PC-9 (cell line): Measurements from ENCODE around the gene DYNC1H1. TPM values are rescaled to one million over a fixed set of nuclear protein-coding genes. Genes with fewer than 3 reads are reported as not detected.
A peak's percentile ranks its signal among the peaks of the same experiment; 100 is the strongest.

Experiments
- BruUV-seq: library from RNA; stranded (reverse); fragments of 400-500 nt; replicated peaks from 2 replicates; lab custom pipeline; 2021; lab: Mats Ljungman, UMichigan
- CTCF ChIA-PET: fragments of 300-600 bp; sonication (Branson Sonifier 250); formaldehyde crosslinking; loops from one replicate; lab custom pipeline; 2022; ENCODE audit warnings: antibody characterized with exemption; lab: Charles Lee
- POLR2A ChIA-PET: fragments of 300-600 bp; sonication (Branson Sonifier 250); formaldehyde crosslinking; loops from one replicate; lab custom pipeline; 2022; ENCODE audit warnings: antibody characterized with exemption; ENCODE audit not compliant: unreplicated experiment; lab: Charles Lee
- DNase-seq, 2 experiments: peaks; one replicate each; pipeline versions ENCODE4 v3.0.0 to v3.0.0-alpha.2; 2015 to 2022; ENCODE audit warnings: mixed read lengths in 1 of 2
- H2AFZ ChIP-seq: fragments of 200-600 bp; sonication (generic); 2 replicates; pipeline ENCODE4 v1.8.1; 2017; ENCODE audit warnings: antibody characterized with exemption
- H3F3A ChIP-seq: fragments of 200-600 bp; sonication (generic); 2 replicates; pipeline ENCODE4 v1.8.1; 2017; ENCODE audit warnings: antibody characterized with exemption, mild to moderate bottlenecking, low read depth; ENCODE audit not compliant: insufficient read depth
- H3K27ac ChIP-seq: fragments of 200-600 bp; sonication (generic); 2 replicates; pipeline ENCODE4 v1.6.1; 2016; ENCODE audit warnings: mixed run types
- H3K27me3 ChIP-seq: fragments of 200-600 bp; sonication (generic); 2 replicates; pipeline ENCODE4 v1.6.1; 2016; ENCODE audit warnings: low read depth, mixed run types; ENCODE audit not compliant: insufficient read depth
- H3K36me3 ChIP-seq: fragments of 200-600 bp; sonication (generic); 2 replicates; pipeline ENCODE4 v1.6.1; 2016; ENCODE audit warnings: low read depth, mixed run types
- H3K4me1 ChIP-seq: fragments of 200-600 bp; sonication (generic); replicated peaks from 2 replicates; pipeline ENCODE4 v1.6.1; 2016; ENCODE audit warnings: mixed run types; ENCODE audit not compliant: insufficient read depth
- H3K4me2 ChIP-seq: fragments of 200-600 bp; sonication (generic); 2 replicates; pipeline ENCODE4 v1.6.1; 2017; ENCODE audit warnings: mixed run types
- H3K4me3 ChIP-seq: fragments of 200-600 bp; sonication (generic); 2 replicates; pipeline ENCODE4 v1.6.1; 2016; ENCODE audit warnings: mixed run types
- H3K79me2 ChIP-seq: fragments of 200-600 bp; sonication (generic); 2 replicates; pipeline ENCODE4 v1.6.1; 2017; ENCODE audit warnings: low read depth, mixed run types
- H3K9me2 ChIP-seq: fragments of 200-600 bp; sonication (generic); 2 replicates; pipeline ENCODE4 v1.8.1; 2017; ENCODE audit warnings: mild to moderate bottlenecking; ENCODE audit not compliant: insufficient read depth
- H3K9me3 ChIP-seq: fragments of 200-600 bp; sonication (generic); 2 replicates; pipeline ENCODE4 v1.8.1; 2016; ENCODE audit warnings: low read depth; ENCODE audit not compliant: insufficient read depth
- H4K20me1 ChIP-seq: fragments of 200-600 bp; sonication (generic); 2 replicates; pipeline ENCODE4 v1.8.1; 2017; ENCODE audit not compliant: insufficient read depth
- EZH2 ChIP-seq: fragments of 200-600 bp; sonication (generic); IDR thresholded peaks from 2 replicates; pipeline ENCODE4 v1.8.0; 2017; ENCODE audit warnings: antibody characterized with exemption, low read depth
- intact Hi-C: fragments of 100-400 bp; cut with micrococcal nuclease; formaldehyde crosslinking; loops from one replicate; pipeline ENCODE4 v1.10.0; 2022; ENCODE audit not compliant: unreplicated experiment
- total RNA-seq: library from RNA; stranded (reverse); gene quantifications from 2 replicates; pipeline ENCODE4 v1.2.3, GENCODE V29; 2021
- TF ChIP-seq, protein P1 (sequence below): fragments of 200-600 bp; sonication (generic); conservative IDR thresholded peaks from 2 replicates; pipeline ENCODE4 v1.6.1; 2017; ENCODE audit warnings: mixed run types, antibody characterized with exemption, mild to moderate bottlenecking, moderate library complexity

The DYNC1H1 gene
- total RNA-seq, 1 experiment from 2014 or later, result 1,268 TPM

DNA sequence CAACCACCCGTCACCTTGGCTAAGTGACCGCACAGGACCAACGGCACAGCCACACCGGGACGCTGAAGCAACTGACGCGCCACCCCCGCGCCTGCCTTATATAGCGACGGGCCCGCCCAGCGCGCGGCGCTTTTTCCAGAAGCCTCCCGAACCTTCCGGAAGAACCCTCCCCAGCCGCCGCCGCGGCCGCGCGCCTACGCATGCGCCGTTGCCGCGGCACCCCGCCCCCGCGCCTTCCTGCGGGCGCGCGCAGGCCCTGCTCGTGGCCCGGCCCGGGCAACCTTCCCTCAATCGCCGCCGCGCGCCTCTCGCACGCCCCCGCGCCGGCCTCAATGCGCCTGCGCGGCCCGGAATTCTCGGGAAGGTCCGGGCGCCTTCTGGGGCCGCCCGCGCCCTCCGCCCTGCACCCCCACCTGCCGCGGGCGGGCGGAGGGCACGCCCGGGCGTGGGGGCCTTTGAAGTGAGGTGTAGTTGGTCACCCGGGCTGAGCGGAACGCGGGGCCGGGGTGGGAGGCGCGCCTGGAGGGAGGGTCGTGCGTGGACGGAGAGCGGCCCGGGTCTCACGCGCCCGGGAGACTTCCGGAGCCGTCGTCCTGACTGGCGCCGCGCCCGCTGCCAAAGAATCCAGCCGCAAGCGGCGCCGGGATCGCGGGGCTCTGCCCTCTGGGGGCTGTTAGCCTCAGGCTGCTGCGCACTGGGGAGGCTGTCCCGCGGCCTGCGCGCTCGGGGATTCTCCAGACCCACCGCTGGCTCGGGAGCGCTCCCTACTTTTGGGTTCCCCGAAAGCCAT lies 122.8 kb downstream of the DYNC1H1 start, which contains the start of gene HSP90AA1:
HSP90AA1 (minus strand) TSS at position 73 of the 790 bp plus-strand sequence. CDS start 666 bp downstream, outside the sequence.
- Histone ChIP-seq H3K27ac (peak within 1 kb of the TSS; percentile 82), H3F3A (peaks cover 48% of the 10 kb centered on the region), H3K9me3 (no peaks in the 10 kb centered on the region), H3K4me2 (peak within 1 kb of the TSS; percentile 93), H3K36me3 (peaks cover 41% of the 10 kb centered on the region), H3K27me3 (no peaks in the 10 kb centered on the region), H2AFZ (peak within 1 kb of the TSS; percentile 92), H3K79me2 (peaks cover 57% of the 10 kb centered on the region), H3K4me3 (peak within 1 kb of the TSS; percentile 89), H4K20me1 (peaks cover 41% of the 10 kb centered on the region), H3K4me1 (peaks cover 41% of the 10 kb centered on the region), H3K9me2 (no peaks in the 10 kb centered on the region)
- ChIA-PET CTCF (interaction anchor here (0.5 to 1.7 kb wide), 4 partner anchors 10 to 112 kb away, joined by 3 to 17 read pairs (median 6); no protein-coding TSS in a partner anchor), POLR2A (interaction anchor here (0.7 to 0.9 kb wide), 6 partner anchors 10 to 326 kb away, joined by 5 to 42 read pairs (median 24); no protein-coding TSS in a partner anchor)
- peak; percentile 88 to 100 for DNase-seq
- no peak for TF ChIP-seq EZH2
- TF ChIP-seq, protein P1, sequence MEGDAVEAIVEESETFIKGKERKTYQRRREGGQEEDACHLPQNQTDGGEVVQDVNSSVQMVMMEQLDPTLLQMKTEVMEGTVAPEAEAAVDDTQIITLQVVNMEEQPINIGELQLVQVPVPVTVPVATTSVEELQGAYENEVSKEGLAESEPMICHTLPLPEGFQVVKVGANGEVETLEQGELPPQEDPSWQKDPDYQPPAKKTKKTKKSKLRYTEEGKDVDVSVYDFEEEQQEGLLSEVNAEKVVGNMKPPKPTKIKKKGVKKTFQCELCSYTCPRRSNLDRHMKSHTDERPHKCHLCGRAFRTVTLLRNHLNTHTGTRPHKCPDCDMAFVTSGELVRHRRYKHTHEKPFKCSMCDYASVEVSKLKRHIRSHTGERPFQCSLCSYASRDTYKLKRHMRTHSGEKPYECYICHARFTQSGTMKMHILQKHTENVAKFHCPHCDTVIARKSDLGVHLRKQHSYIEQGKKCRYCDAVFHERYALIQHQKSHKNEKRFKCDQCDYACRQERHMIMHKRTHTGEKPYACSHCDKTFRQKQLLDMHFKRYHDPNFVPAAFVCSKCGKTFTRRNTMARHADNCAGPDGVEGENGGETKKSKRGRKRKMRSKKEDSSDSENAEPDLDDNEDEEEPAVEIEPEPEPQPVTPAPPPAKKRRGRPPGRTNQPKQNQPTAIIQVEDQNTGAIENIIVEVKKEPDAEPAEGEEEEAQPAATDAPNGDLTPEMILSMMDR, result peak; percentile 28; the same call in 1 of the 2 replicates
- BruUV-seq, result no TSS peak
- intact Hi-C loops, result loop anchor here (1.0 to 10.0 kb wide), 6 partner anchors 16 to 1248 kb away; partner anchors contain the start of genes EIF5 and WDR20

DNA sequence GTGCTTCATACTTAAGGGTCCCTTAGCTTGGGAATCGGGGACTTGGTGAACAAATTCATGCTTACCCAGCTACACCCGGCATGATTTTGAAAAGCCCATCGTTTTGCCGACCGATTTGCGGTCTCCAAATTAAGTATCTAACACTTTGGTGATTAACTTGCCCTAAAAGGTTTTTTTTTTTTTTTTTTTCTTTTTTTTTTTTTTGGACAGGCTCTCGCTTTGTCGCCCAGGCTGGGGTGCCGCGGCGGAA lies 123.3 kb downstream of the DYNC1H1 start:
- POLR2A ChIA-PET, result interaction anchor here (0.6 to 0.9 kb wide), 8 partner anchors 9 to 327 kb away, joined by 3 to 42 read pairs (median 13); no protein-coding TSS in a partner anchor
- CTCF ChIA-PET, result interaction anchor here (0.5 to 1.7 kb wide), 6 partner anchors 9 to 113 kb away, joined by 3 to 17 read pairs (median 8); no protein-coding TSS in a partner anchor
- TF ChIP-seq, protein P1, result no peak
- no peak for TF ChIP-seq EZH2

DNA sequence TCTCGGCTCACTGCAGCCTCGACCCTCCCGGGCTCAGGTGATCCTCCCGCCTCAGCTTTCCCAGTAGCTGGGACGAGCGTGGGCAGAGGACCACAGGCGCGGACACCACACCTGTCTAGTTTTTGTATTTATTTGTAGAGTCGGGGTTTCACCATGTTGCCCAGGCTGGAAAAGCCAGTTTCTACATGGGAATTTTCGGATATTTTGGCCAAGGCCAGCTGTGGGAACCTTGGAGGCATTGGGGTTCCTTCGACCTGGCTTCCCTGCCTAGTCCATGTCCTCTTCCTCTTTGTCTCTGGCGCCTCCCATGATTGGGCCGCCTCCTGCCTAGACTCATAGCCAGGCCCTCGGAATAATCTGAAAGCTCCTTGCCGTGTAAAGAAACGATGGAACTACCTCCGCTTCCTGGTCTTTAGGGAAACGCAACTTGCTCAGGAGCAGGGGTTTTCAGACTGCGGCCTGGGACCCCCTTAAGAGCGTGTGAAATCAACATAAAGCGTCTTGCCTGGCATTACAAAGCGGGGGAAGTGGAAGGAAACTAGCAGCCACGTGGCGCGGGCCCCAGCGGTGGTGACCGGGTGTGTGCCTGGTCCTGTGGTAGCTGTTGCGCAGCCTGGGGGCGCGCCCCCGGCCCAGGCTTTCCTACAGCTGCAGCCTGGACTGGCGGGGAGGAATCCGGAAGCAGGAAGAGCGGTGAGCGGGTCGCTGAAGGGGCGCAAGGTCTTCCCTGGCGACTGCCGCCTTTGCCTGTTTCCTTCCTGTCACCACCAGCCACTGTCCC lies 123.8 kb downstream of the DYNC1H1 start:
- H3K27ac ChIP-seq, result peak overlapping the region; percentile 82
- peaks cover 31% of the 10 kb centered on the region for H3K36me3 ChIP-seq
- peak overlapping the region; percentile 89 for H3K4me3 ChIP-seq
- peaks cover 31% of the 10 kb centered on the region for H3K4me1 ChIP-seq
- intact Hi-C loops, result loop anchor here (1.0 to 10.0 kb wide), 3 partner anchors 8 to 1247 kb away; partner anchors contain the start of gene EIF5
- peaks cover 37% of the 10 kb centered on the region for H3F3A ChIP-seq
- H3K79me2 ChIP-seq, result peaks cover 46% of the 10 kb centered on the region
- H2AFZ ChIP-seq, result peak overlapping the region; percentile 92
- H3K4me2 ChIP-seq, result peak overlapping the region; percentile 93
- ChIA-PET POLR2A (interaction anchor here (0.6 to 0.9 kb wide), 8 partner anchors 9 to 327 kb away, joined by 3 to 42 read pairs (median 4); no protein-coding TSS in a partner anchor), CTCF (interaction anchor here (0.5 to 1.7 kb wide), 7 partner anchors 9 to 607 kb away, joined by 3 to 17 read pairs (median 8); no protein-coding TSS in a partner anchor)
- H3K9me3 ChIP-seq, result no peaks in the 10 kb centered on the region
- H3K9me2 ChIP-seq, result no peaks in the 10 kb centered on the region
- peaks cover 31% of the 10 kb centered on the region for H4K20me1 ChIP-seq
- DNase-seq, result peak; percentile 67 to 69
- no TSS peak for BruUV-seq
- no peaks in the 10 kb centered on the region for H3K27me3 ChIP-seq
- TF ChIP-seq EZH2, result no peak
- TF ChIP-seq, protein P1, result no peak

More for the DNA sequence above, 123.3 kb downstream of the DYNC1H1 start:
- no peaks in the 10 kb centered on the region for H3K9me2 ChIP-seq
- peak overlapping the region; percentile 89 for H3K4me3 ChIP-seq
- H3K4me1 ChIP-seq, result peaks cover 36% of the 10 kb centered on the region
- DNase-seq, result no peak
- peak overlapping the region; percentile 82 for H3K27ac ChIP-seq
- TSS peak; percentile 70 for BruUV-seq
- H3K79me2 ChIP-seq, result peaks cover 52% of the 10 kb centered on the region
- peaks cover 36% of the 10 kb centered on the region for H3K36me3 ChIP-seq
- peak overlapping the region; percentile 93 for H3K4me2 ChIP-seq
- intact Hi-C loops, result loop anchor here (1.0 to 10.0 kb wide), 8 partner anchors 9 to 1247 kb away; partner anchors contain the start of genes EIF5 and WDR20
- peak overlapping the region; percentile 92 for H2AFZ ChIP-seq
- H3K27me3 ChIP-seq, result no peaks in the 10 kb centered on the region
- peaks cover 42% of the 10 kb centered on the region for H3F3A ChIP-seq
- H3K9me3 ChIP-seq, result no peaks in the 10 kb centered on the region
- H4K20me1 ChIP-seq, result peaks cover 36% of the 10 kb centered on the region
